Heart right ventricle (tissue), 16 donors: ENCODE measurements around the gene RAMP1. TPM values are rescaled to one million over a fixed set of nuclear protein-coding genes. Genes with fewer than 3 reads are reported as not detected.

ENCODE experiments used
- ATAC-seq, 8 donors: fragments of 200-7000 bp; cut with Tn5 transposase; one replicate each; pipeline ENCODE4 v1.9.1; 2020; ENCODE audit warnings: mild to moderate bottlenecking in 8 of 8, moderate library complexity in 8 of 8, moderate number of reproducible peaks in 1 of 8
- DNase-seq, 2 donors: peaks; one replicate each; pipeline ENCODE4 v3.0.0-alpha.2; 2020
- H3K27ac ChIP-seq, 10 donors: fragments of 200-600 bp; sonication (generic) in 2 of 10; one replicate each; pipeline versions ENCODE4 v1.5.0 to v1.8.0; 2020 to 2022; ENCODE audit warnings: mild to moderate bottlenecking in 3 of 10
- H3K27me3 ChIP-seq, 7 donors: fragments of 200-600 bp; one replicate each; pipeline ENCODE4 v1.8.0; 2021 to 2022; ENCODE audit warnings: mild to moderate bottlenecking in 2 of 7
- H3K36me3 ChIP-seq, 9 donors: fragments of 200-600 bp; sonication (generic) in 1 of 9; one replicate each; pipeline versions ENCODE4 v1.5.0 to v1.8.0; 2020 to 2022; ENCODE audit warnings: mild to moderate bottlenecking in 2 of 9
- H3K4me1 ChIP-seq, 9 donors: fragments of 200-600 bp; sonication (generic) in 1 of 9; one replicate each; pipeline versions ENCODE4 v1.5.0 to v1.8.0; 2020 to 2022; ENCODE audit warnings: mild to moderate bottlenecking in 4 of 9
- H3K4me3 ChIP-seq, 10 donors: fragments of 200-600 bp; sonication (generic) in 2 of 10; one replicate each; pipeline versions ENCODE4 v1.5.0 to v1.8.0; 2020 to 2022; ENCODE audit warnings: mild to moderate bottlenecking in 7 of 10, moderate library complexity in 2 of 10
- H3K9me3 ChIP-seq, 11 donors: fragments of 200-600 bp in 10 of 11; sonication (generic) in 2 of 11; one replicate each; pipeline versions ENCODE4 v1.5.0 to v1.8.0; 2013 to 2022; ENCODE audit warnings: mild to moderate bottlenecking in 2 of 11, control low read depth in 1 of 11, moderate library complexity in 1 of 11
- CTCF ChIP-seq, 9 donors: fragments of 200-600 bp; sonication (generic) in 2 of 9; IDR thresholded peaks; one replicate each; pipeline versions ENCODE4 v1.5.0 to v1.8.0; 2021 to 2022; ENCODE audit warnings: antibody characterized with exemption in 9 of 9, mild to moderate bottlenecking in 5 of 9, moderate library complexity in 1 of 9
- whole genome bisulfite sequencing, 2 donors: extraction: QIAGEN DNeasy Blood & Tissue Kit; methylation state at CpG; one replicate each; pipeline ENCODE4 v1.1.7; 2013; ENCODE audit warnings: inconsistent platforms in 1 of 2; 5-methylcytosine and 5-hydroxymethylcytosine counted together
- intact Hi-C, 10 donors: fragments of 100-400 bp; cut with DNase I; formaldehyde crosslinking; loops; one replicate each; pipeline versions ENCODE4 v1.11.1 to v1.14.2; 2022
- long read RNA-seq, 3 donors: library from polyadenylated mRNA; unstranded; transcript quantifications; one replicate each; pipeline ENCODE4 v2.0.0, GENCODE V29; 2020 to 2021
- polyA plus RNA-seq, 2 donors: library from polyadenylated mRNA; stranded (reverse); fragments of 200-250 nt; gene quantifications; one replicate each; pipeline ENCODE4 v1.2.3, GENCODE V29; 2013
- total RNA-seq, 10 donors: library from RNA; stranded (reverse); fragmentation: NEBNext Ultra II Directional in 3 of 10; extraction: Animal tissue kit (Norgen Biotek cat#: 25700) in 3 of 10; gene quantifications; one replicate each; pipeline versions ENCODE4 v1.2.1 to v1.2.4, GENCODE V29; 2021 to 2023
- donor health status: Arrhythmogenic right ventricular cardiomyopathy.
- donor health status: ischemic (EF 13 %, LVEDD 7.1; RV severe dilation, severe dysfunction).
- donor health status: healthy with polysubstance abuse.
- donor health status: DM: no; HTN: yes; CAD: no.
- donor health status: DM: no; HTN: no; CAD: no.
- donor health status: ischemic (EF 25% LVEDD 6.9; RV normal size, moderate dysfunction).
- donor health status: ischemic (EF 25% LVEDD 5.7; RV mildly dilated, moderate dysfunction).
- donor health status: healthy.
- donor health status: DM: yes; HTN: yes; CAD: no.
- donor health status: Ischemic cardiomyopathy.
- donor health status: ischemic (EF 35%, LVEDD 5.7; RV mildly dilated, moderate dysfunction).
- donor health status: nonischemic (EF 11% LVEDD 7.7; RV severe dilation, severe dysfunction).
- donor health status: DM: yes; HTN: yes; CAD: no.
- donor health status: PGD.
- donor health status: ischemic (EF 29% LVEDD 5.4; RV normal size, mild dysfunction).
- donor health status: nonischemic (EF 23%, LVEDD 6.1; RV moderate dilation, normal function).

The RAMP1 gene
- total RNA-seq, result 100 to 1,000 TPM in 8 of 10 donors, 10 to 100 TPM in 2; 52.7 to 428 (median 162) TPM
- polyA plus RNA-seq, result 1,000 to 10,000 TPM in 1 of 2 donors, 100 to 1,000 TPM in 1; 288 to 1,549 TPM
- long read RNA-seq, donor 1, transcript RAMP1-202 (3 exons, 650 nt), result minor isoform, 21 of 218 reads
- long read RNA-seq, donor 1, transcript RAMP1-201 (3 exons, 910 nt), result major isoform, 139 of 218 reads
- long read RNA-seq, donor 1, partial matches to known transcripts, result 44 of 218 reads
- long read RNA-seq, donor 1, other reads (novel, unspliced or antisense), result 12 of 218 reads
- long read RNA-seq, donor 2, transcript RAMP1-202 (3 exons, 650 nt), result minor isoform, 5 of 121 reads
- long read RNA-seq, donor 2, transcript RAMP1-201 (3 exons, 910 nt), result major isoform, 100 of 121 reads
- long read RNA-seq, donor 2, partial matches to known transcripts, result 7 of 121 reads
- long read RNA-seq, donor 2, other reads (novel, unspliced or antisense), result 9 of 121 reads
- long read RNA-seq, donor 3, transcript RAMP1-202 (3 exons, 650 nt), result minor isoform, 5 of 65 reads
- long read RNA-seq, donor 3, transcript RAMP1-201 (3 exons, 910 nt), result major isoform, 43 of 65 reads
- long read RNA-seq, donor 3, partial matches to known transcripts, result 1 of 65 reads
- long read RNA-seq, donor 3, other reads (novel, unspliced or antisense), result 12 of 65 reads

- intact Hi-C loops, result loop anchor here in 9 of 10 donors (2.0 to 10.0 kb wide), 16 partner anchors 27 to 405 kb away; partner anchors contain the start of genes KLHL30 (in 3 of the 9), UBE2F (in 3 of the 9) and SCLY (in 1 of the 9)
- peak within 1 kb of the TSS; percentile 16 to 66 (median 54) for H3K4me3 ChIP-seq
- no peaks in the 10 kb centered on the region for H3K9me3 ChIP-seq
- no peak for TF ChIP-seq CTCF (IDR thresholded peaks at IDR 0.05)
- peak within 1 kb of the TSS; percentile 81 to 94 (median 88) for H3K27ac ChIP-seq
- H3K27me3 ChIP-seq, result peaks cover 0 to 52% (median 31%) of the 10 kb centered on the region in 7 donors
- DNase-seq (no peak), ATAC-seq (peak; percentile 8 to 58 (median 22))
- peaks cover 0 to 44% (median 9%) of the 10 kb centered on the region in 9 donors for H3K4me1 ChIP-seq
- WGBS, 2 donors, result 2 to 3% methylated on average over 57 to 79 of the region's 79 CpGs
- H3K36me3 ChIP-seq, result no peaks in the 10 kb centered on the region
These were observed at the start of gene RAMP1 for GRCh38 chr2:237859533-237860272. TSS of gene RAMP1 (plus strand) at chr2:237859623. CDS start at chr2:237859676, 53 bp downstream.

GRCh38 chr2:237815637-237816036, 43.8 kb upstream of the RAMP1 start:
- 89 to 97% methylated on average over 1 of the region's 1 CpG for WGBS, 2 donors
- Histone ChIP-seq H3K27me3 (no peaks in the 10 kb centered on the region), H3K36me3 (no peaks in the 10 kb centered on the region), H3K4me3 (no peak overlapping the region), H3K27ac (no peak overlapping the region), H3K4me1 (peaks cover 0 to 18% (median 0%) of the 10 kb centered on the region in 9 donors), H3K9me3 (no peaks in the 10 kb centered on the region)
- ATAC-seq, result no peak
- intact Hi-C loops, result no loop called here
- no peak for TF ChIP-seq CTCF (IDR thresholded peaks at IDR 0.05)
- no peak for DNase-seq

GRCh38 chr2:237816531-237816930, 42.9 kb upstream of the RAMP1 start:
- H3K4me1 ChIP-seq, result peaks cover 0 to 18% (median 0%) of the 10 kb centered on the region in 9 donors
- TF ChIP-seq CTCF (IDR thresholded peaks at IDR 0.05), result no peak
- DNase-seq (no peak), ATAC-seq (no peak)
- 95 to 98% methylated on average over 1 of the region's 1 CpG for WGBS, 2 donors
- no peaks in the 10 kb centered on the region for H3K36me3 ChIP-seq
- intact Hi-C loops, result no loop called here
- H3K4me3 ChIP-seq, result no peak overlapping the region
- H3K27me3 ChIP-seq, result no peaks in the 10 kb centered on the region
- no peak overlapping the region for H3K27ac ChIP-seq
- no peaks in the 10 kb centered on the region for H3K9me3 ChIP-seq

GRCh38 chr2:237818066-237818473, 41.4 kb upstream of the RAMP1 start:
- H3K9me3 ChIP-seq, result no peaks in the 10 kb centered on the region
- no peak for DNase-seq
- H3K4me1 ChIP-seq, result peaks cover 0 to 18% (median 0%) of the 10 kb centered on the region in 9 donors
- 68 to 69% methylated on average over 5 of the region's 5 CpGs for WGBS, 2 donors
- H3K27me3 ChIP-seq, result no peaks in the 10 kb centered on the region
- H3K36me3 ChIP-seq, result no peaks in the 10 kb centered on the region
- intact Hi-C loops, result no loop called here
- no peak for TF ChIP-seq CTCF (IDR thresholded peaks at IDR 0.05)
- no peak overlapping the region for H3K27ac ChIP-seq
- ATAC-seq, result no peak
- H3K4me3 ChIP-seq, result no peak overlapping the region
